Body of pancreas (tissue), 4 donors: ENCODE data around the gene NAMPT. TPM values are rescaled to one million over a fixed set of nuclear protein-coding genes. Genes with fewer than 3 reads are reported as not detected.

ENCODE experiments used
- ATAC-seq: fragments of 150-250 bp; one replicate; pipeline ENCODE4 v1.9.1; 2016
- DNase-seq, 4 donors: peaks; one replicate each; pipeline ENCODE4 v3.0.0-alpha.2; 2019
- H3K27ac ChIP-seq, 4 donors: fragments of 200-600 bp; sonication (generic); 1 replicate in 3 of 4; 2 replicates in 1 of 4; pipeline versions ENCODE4 v1.5.1 to v1.6.1; 2016 to 2019; ENCODE audit warnings: mild to moderate bottlenecking in 1 of 4, mixed read lengths in 1 of 4, moderate library complexity in 1 of 4
- H3K27me3 ChIP-seq, 2 donors: fragments of 200-600 bp; sonication (generic); one replicate each; pipeline ENCODE4 v1.6.0; 2016; ENCODE audit warnings: mild to moderate bottlenecking in 1 of 2
- H3K36me3 ChIP-seq, 2 donors: fragments of 200-600 bp; sonication (generic); replicated peaks in 1 of 2; 2 replicates each; pipeline ENCODE4 v1.5.1; 2016; ENCODE audit warnings: low read depth in 2 of 2; ENCODE audit not compliant: insufficient read depth in 1 of 2
- H3K4me1 ChIP-seq: fragments of 200-600 bp; sonication (generic); one replicate; pipeline ENCODE4 v1.6.0; 2016
- H3K4me3 ChIP-seq, 2 donors: fragments of 200-600 bp; sonication (generic); 1 replicate in 1 of 2; 2 replicates in 1 of 2; pipeline ENCODE4 v1.5.1; 2016 to 2019
- H3K9me3 ChIP-seq, 3 donors: fragments of 200-600 bp; sonication (generic); 1 replicate in 2 of 3; 2 replicates in 1 of 3; pipeline ENCODE4 v1.5.1; 2016
- CTCF ChIP-seq, 7 experiments: fragments of 450-650 bp in 4 of 7; fragments of 200-600 bp in 3 of 7; sonication (generic) in 3 of 7; IDR thresholded peaks; one replicate each; pipeline ENCODE4 v1.5.1; 2016 to 2019; ENCODE audit warnings: antibody characterized with exemption in 7 of 7
- POLR2A ChIP-seq, 3 donors: fragments of 450-650 bp; IDR thresholded peaks; one replicate each; pipeline ENCODE4 v1.6.1; 2016; ENCODE audit warnings: antibody characterized with exemption in 3 of 3, mild to moderate bottlenecking in 2 of 3
- WGBS, 2 donors: methylation state at CpG; one replicate each; pipeline ENCODE4 v1.1.5; 2017; 5-methylcytosine and 5-hydroxymethylcytosine counted together
- intact Hi-C: fragments of 100-400 bp; cut with DNase I; formaldehyde crosslinking; loops from one replicate; pipeline ENCODE4 v1.15.1; 2023
- total RNA-seq, 2 donors: library from RNA; depleted of rRNA; stranded (reverse); fragments of >200 nt; gene quantifications; one replicate each; pipeline ENCODE4 v1.1.0, GENCODE V29; 2016

Gene NAMPT
- total RNA-seq, 2 donors from 2014 or later: 56.0 to 78.9 TPM

GRCh38 chr7:106270122-106270977 lies 14.4 kb downstream of the NAMPT start:
- 90% methylated on average over 5 of the region's 5 CpGs for WGBS, 2 donors
- H3K4me3 ChIP-seq: no peak overlapping the region
- no peak for ATAC-seq
- TF ChIP-seq POLR2A (IDR thresholded peaks at IDR 0.05) (no peak), CTCF (IDR thresholded peaks at IDR 0.05) (no peak)
- no peak for DNase-seq
- H3K4me1 ChIP-seq: peaks cover 4% of the 10 kb centered on the region
- H3K27ac ChIP-seq: no peak overlapping the region
- intact Hi-C loops: no loop called here
- H3K9me3 ChIP-seq: no peaks in the 10 kb centered on the region
- H3K27me3 ChIP-seq: no peaks in the 10 kb centered on the region
- peaks cover 4 to 29% of the 10 kb centered on the region in 2 donors for H3K36me3 ChIP-seq

GRCh38 chr7:106269254-106269961 lies 15.4 kb downstream of the NAMPT start:
- DNase-seq (no peak), ATAC-seq (no peak)
- no peak for TF ChIP-seq POLR2A (IDR thresholded peaks at IDR 0.05)
- TF ChIP-seq CTCF (IDR thresholded peaks at IDR 0.05): no peak
- Histone ChIP-seq H3K36me3 (peaks cover 4 to 29% of the 10 kb centered on the region in 2 donors), H3K4me1 (peaks cover 4% of the 10 kb centered on the region), H3K4me3 (no peak overlapping the region), H3K27ac (peak overlapping the region in 1 of 4 donors; percentile 4), H3K27me3 (no peaks in the 10 kb centered on the region), H3K9me3 (no peaks in the 10 kb centered on the region)
- intact Hi-C loops: no loop called here
- 69 to 77% methylated on average over 4 of the region's 4 CpGs for WGBS, 2 donors

GRCh38 chr7:106265133-106265532 lies 19.6 kb downstream of the NAMPT start:
- no peak overlapping the region for H3K27ac ChIP-seq
- TF ChIP-seq POLR2A (IDR thresholded peaks at IDR 0.05) (no peak), CTCF (IDR thresholded peaks at IDR 0.05) (no peak)
- ATAC-seq (no peak), DNase-seq (no peak)
- intact Hi-C loops: no loop called here
- H3K4me1 ChIP-seq: peaks cover 12% of the 10 kb centered on the region
- 97 to 98% methylated on average over 3 of the region's 3 CpGs for WGBS, 2 donors
- no peaks in the 10 kb centered on the region for H3K9me3 ChIP-seq
- H3K27me3 ChIP-seq: no peaks in the 10 kb centered on the region
- peaks cover 4 to 15% of the 10 kb centered on the region in 2 donors for H3K36me3 ChIP-seq
- no peak overlapping the region for H3K4me3 ChIP-seq

- TF ChIP-seq CTCF (IDR thresholded peaks at IDR 0.05) (no peak), POLR2A (IDR thresholded peaks at IDR 0.05) (no peak)
- no peaks in the 10 kb centered on the region for H3K27me3 ChIP-seq
- H3K4me1 ChIP-seq: peaks cover 12% of the 10 kb centered on the region
- no peak for DNase-seq
- H3K4me3 ChIP-seq: no peak overlapping the region
- 37 to 40% methylated on average over 2 of the region's 2 CpGs for WGBS, 2 donors
- ATAC-seq: no peak
- H3K9me3 ChIP-seq: no peaks in the 10 kb centered on the region
- H3K27ac ChIP-seq: peak overlapping the region in 1 of 4 donors; percentile 15
- H3K36me3 ChIP-seq: peaks cover 0 to 12% of the 10 kb centered on the region in 2 donors
- intact Hi-C loops: no loop called here
These were observed 22.4 kb downstream of the NAMPT start for GRCh38 chr7:106262221-106262881.
